Gastrocnemius medialis (tissue), 4 donors: ENCODE measurements around the gene RAB34.

ENCODE experiments used
- CTCF ChIP-seq, 5 experiments: fragments of 450-650 bp in 3 of 5; fragments of 200-600 bp in 2 of 5; sonication (generic) in 2 of 5; IDR thresholded peaks in 4 of 5; conservative IDR thresholded peaks in 1 of 5; 1 replicate in 4 of 5; 2 replicates in 1 of 5; pipeline ENCODE4 v1.5.1; 2016 to 2019; ENCODE audit warnings: antibody characterized with exemption in 5 of 5, mild to moderate bottlenecking in 3 of 5, moderate library complexity in 3 of 5
- POLR2A ChIP-seq, 2 donors: fragments of 450-650 bp; IDR thresholded peaks; one replicate each; pipeline ENCODE4 v1.6.1; 2017; ENCODE audit warnings: antibody characterized with exemption in 2 of 2, mild to moderate bottlenecking in 2 of 2, moderate library complexity in 2 of 2

DNA sequence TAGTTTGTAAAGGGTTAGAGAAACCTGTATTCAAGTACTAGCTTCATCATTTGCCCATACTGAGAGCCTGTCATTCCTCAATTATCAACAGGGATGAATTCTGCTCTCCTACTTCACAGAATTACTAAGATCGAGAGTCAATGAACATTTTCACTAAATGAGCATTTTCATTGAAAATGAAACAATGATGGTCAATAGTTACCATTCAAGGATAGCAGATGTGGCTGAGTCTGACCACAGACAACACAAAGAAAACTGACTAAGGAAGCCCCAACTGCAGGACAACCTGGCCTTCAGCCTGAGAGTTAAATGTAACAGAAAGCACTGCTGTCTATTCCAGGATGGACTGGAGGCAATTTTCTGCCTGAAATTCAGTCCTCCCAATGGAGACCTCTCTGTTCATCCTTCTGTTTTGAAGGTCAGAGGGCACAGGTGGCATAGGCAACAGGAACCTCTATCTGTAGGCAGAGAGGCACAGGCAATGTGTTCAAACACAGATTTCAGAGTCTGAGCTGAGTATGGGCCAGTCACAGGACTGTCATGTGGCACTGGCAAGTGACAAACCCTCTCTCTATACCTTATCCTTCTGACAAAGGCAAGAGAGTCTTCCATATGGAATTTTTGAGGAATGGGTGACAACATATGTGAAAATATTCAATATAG, 45.6 kb upstream of the RAB34 start:
- no peak for TF ChIP-seq CTCF (IDR thresholded peaks at IDR 0.05 in 4 of 5, conservative IDR thresholded peaks at IDR 0.05 in 1 of 5)
- TF ChIP-seq POLR2A (IDR thresholded peaks at IDR 0.05), result no peak
